ENCODE results near the gene SLC25A13.
"Not testable (repeated sequence)": the region's sequence is repeated elsewhere in the genome, so short reads cannot be mapped to it uniquely, and the experiment has no call there.

SLC25A13 gene

GRCh38 chr7:96297876-96298275, 24.0 kb downstream of the SLC25A13 start:
- DNase-seq (ENCODE audit: low spot score) = no peak

GRCh38 chr7:96297446-96297845, 24.5 kb downstream of the SLC25A13 start:
- DNase-seq (ENCODE audit: low spot score) = not testable (repeated sequence)

GRCh38 chr7:96293911-96294310, 28.0 kb downstream of the SLC25A13 start:
- DNase-seq (ENCODE audit: low spot score) = not testable (repeated sequence)

- DNase-seq (ENCODE audit: low spot score) = no peak
Observed at GRCh38 chr7:96287559-96287958, 34.3 kb downstream of the SLC25A13 start.

- DNase-seq (ENCODE audit: low spot score) = no peak
Observed at GRCh38 chr7:96287132-96287531, 34.8 kb downstream of the SLC25A13 start.

GRCh38 chr7:96285579-96285978, 36.3 kb downstream of the SLC25A13 start:
- no peak for DNase-seq (ENCODE audit: low spot score)

GRCh38 chr7:96284835-96285234, 37.1 kb downstream of the SLC25A13 start:
- no peak for DNase-seq (ENCODE audit: low spot score)

GRCh38 chr7:96284240-96284639, 37.7 kb downstream of the SLC25A13 start:
- no peak for DNase-seq (ENCODE audit: low spot score)

- DNase-seq (ENCODE audit: low spot score) = no peak
Observed at GRCh38 chr7:96282835-96283234, 39.1 kb downstream of the SLC25A13 start.

GRCh38 chr7:96277921-96278320, 44.0 kb downstream of the SLC25A13 start:
- no peak for DNase-seq (ENCODE audit: low spot score)

- DNase-seq (ENCODE audit: low spot score) = no peak
Observed at GRCh38 chr7:96276019-96276418, 45.9 kb downstream of the SLC25A13 start.

- no peak for DNase-seq (ENCODE audit: low spot score)
Observed at GRCh38 chr7:96273716-96274115, 48.2 kb downstream of the SLC25A13 start.

GRCh38 chr7:96269246-96269994, 52.5 kb downstream of the SLC25A13 start:
- no peak for DNase-seq (ENCODE audit: low spot score)

GRCh38 chr7:96266580-96266979, 55.3 kb downstream of the SLC25A13 start:
- DNase-seq (ENCODE audit: low spot score) = no peak

GRCh38 chr7:96266015-96266414, 55.9 kb downstream of the SLC25A13 start:
- no peak for DNase-seq (ENCODE audit: low spot score)

GRCh38 chr7:96253964-96254363, 67.9 kb downstream of the SLC25A13 start:
- DNase-seq (ENCODE audit: low spot score) = no peak

GRCh38 chr7:96253441-96253840, 68.5 kb downstream of the SLC25A13 start:
- no peak for DNase-seq (ENCODE audit: low spot score)

GRCh38 chr7:96250776-96251361, 71.0 kb downstream of the SLC25A13 start:
- no peak for DNase-seq (ENCODE audit: low spot score)

- no peak for DNase-seq (ENCODE audit: low spot score)
Observed at GRCh38 chr7:96248405-96248804, 73.5 kb downstream of the SLC25A13 start.

GRCh38 chr7:96246919-96247318, 75.0 kb downstream of the SLC25A13 start:
- DNase-seq (ENCODE audit: low spot score) = no peak

GRCh38 chr7:96244992-96245292, 77.0 kb downstream of the SLC25A13 start:
- DNase-seq (ENCODE audit: low spot score) = no peak

GRCh38 chr7:96244244-96244991, 77.5 kb downstream of the SLC25A13 start:
- no peak for DNase-seq (ENCODE audit: low spot score)

GRCh38 chr7:96243241-96243640, 78.7 kb downstream of the SLC25A13 start:
- no peak for DNase-seq (ENCODE audit: low spot score)

Measured in RKO (cell line).